RWPE2 (cell line): ENCODE measurements around the gene MGAT3.

Source experiments
- ATAC-seq: fragments of 200-7000 bp; cut with Tn5 transposase; 3 replicates; pipeline ENCODE4 v1.9.1; 2021; ENCODE audit warnings: low read depth
- DNase-seq: peaks from one replicate; pipeline ENCODE4 v3.0.0-alpha.2; 2020; ENCODE audit warnings: low spot score
- H3K27ac ChIP-seq: fragments of 450-650 bp; 2 replicates; pipeline ENCODE4 v1.5.1; 2017; ENCODE audit warnings: mild to moderate bottlenecking; ENCODE audit not compliant: poor library complexity, severe bottlenecking
- H3K27me3 ChIP-seq: fragments of 250-450 bp; sonication (Bioruptor Pico); 2 replicates; pipeline ENCODE4 v1.5.1; 2021; ENCODE audit warnings: mild to moderate bottlenecking, moderate library complexity; ENCODE audit not compliant: insufficient read depth, poor library complexity, severe bottlenecking
- H3K36me3 ChIP-seq: fragments of 250-450 bp; sonication (Bioruptor Pico); 2 replicates; pipeline ENCODE4 v1.5.1; 2020; ENCODE audit warnings: low read depth, mild to moderate bottlenecking, moderate library complexity
- H3K4me1 ChIP-seq: fragments of 250-450 bp; sonication (Bioruptor Pico); 2 replicates; pipeline ENCODE4 v1.5.1; 2021; ENCODE audit warnings: mild to moderate bottlenecking, moderate library complexity; ENCODE audit not compliant: insufficient read depth, poor library complexity, severe bottlenecking
- H3K4me3 ChIP-seq: fragments of 250-450 bp; sonication (Bioruptor Pico); 2 replicates; pipeline ENCODE4 v1.5.1; 2021; ENCODE audit warnings: mild to moderate bottlenecking, moderate library complexity; ENCODE audit not compliant: severe bottlenecking
- H3K9me3 ChIP-seq: fragments of 250-450 bp; sonication (Bioruptor Pico); 2 replicates; pipeline ENCODE4 v1.5.1; 2021; ENCODE audit warnings: mild to moderate bottlenecking, moderate library complexity; ENCODE audit not compliant: severe bottlenecking
- TF ChIP-seq, protein P1 (sequence below): fragments of 450-650 bp; IDR thresholded peaks from one replicate; pipeline ENCODE4 v1.5.1; 2017; ENCODE audit warnings: mild to moderate bottlenecking, moderate library complexity; ENCODE audit not compliant: poor library complexity, severe bottlenecking

Gene MGAT3

DNA sequence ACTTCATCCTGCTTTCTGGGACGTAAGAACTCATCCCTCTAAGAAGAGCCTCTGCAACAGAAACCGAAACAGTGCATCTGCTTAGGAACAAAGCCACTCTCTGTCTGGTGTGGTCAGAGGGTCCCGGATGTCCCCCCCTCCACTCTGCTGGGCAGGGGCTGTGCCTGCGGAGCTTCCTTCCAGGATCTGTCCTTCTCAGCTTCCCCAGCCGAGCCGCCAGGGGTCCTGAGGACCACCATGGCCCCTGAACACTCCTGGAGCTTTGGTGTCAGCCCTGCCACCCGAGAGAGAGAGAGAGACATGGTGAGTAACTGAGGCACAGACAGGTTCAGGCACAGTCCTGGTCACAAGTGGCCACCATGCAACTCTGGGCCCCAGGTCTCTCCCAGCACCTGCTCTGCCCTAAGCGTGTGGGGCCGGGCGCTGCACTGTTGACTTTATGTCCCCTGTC lies 24.4 kb upstream of the MGAT3 start:
- TF ChIP-seq, protein P1, sequence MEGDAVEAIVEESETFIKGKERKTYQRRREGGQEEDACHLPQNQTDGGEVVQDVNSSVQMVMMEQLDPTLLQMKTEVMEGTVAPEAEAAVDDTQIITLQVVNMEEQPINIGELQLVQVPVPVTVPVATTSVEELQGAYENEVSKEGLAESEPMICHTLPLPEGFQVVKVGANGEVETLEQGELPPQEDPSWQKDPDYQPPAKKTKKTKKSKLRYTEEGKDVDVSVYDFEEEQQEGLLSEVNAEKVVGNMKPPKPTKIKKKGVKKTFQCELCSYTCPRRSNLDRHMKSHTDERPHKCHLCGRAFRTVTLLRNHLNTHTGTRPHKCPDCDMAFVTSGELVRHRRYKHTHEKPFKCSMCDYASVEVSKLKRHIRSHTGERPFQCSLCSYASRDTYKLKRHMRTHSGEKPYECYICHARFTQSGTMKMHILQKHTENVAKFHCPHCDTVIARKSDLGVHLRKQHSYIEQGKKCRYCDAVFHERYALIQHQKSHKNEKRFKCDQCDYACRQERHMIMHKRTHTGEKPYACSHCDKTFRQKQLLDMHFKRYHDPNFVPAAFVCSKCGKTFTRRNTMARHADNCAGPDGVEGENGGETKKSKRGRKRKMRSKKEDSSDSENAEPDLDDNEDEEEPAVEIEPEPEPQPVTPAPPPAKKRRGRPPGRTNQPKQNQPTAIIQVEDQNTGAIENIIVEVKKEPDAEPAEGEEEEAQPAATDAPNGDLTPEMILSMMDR: no peak
- Histone ChIP-seq H3K27ac (no peak overlapping the region), H3K4me1 (no peaks in the 10 kb centered on the region), H3K4me3 (no peak overlapping the region), H3K36me3 (peaks cover 25% of the 10 kb centered on the region), H3K27me3 (no peaks in the 10 kb centered on the region), H3K9me3 (no peaks in the 10 kb centered on the region)
- DNase-seq (no peak), ATAC-seq (no peak)

DNA sequence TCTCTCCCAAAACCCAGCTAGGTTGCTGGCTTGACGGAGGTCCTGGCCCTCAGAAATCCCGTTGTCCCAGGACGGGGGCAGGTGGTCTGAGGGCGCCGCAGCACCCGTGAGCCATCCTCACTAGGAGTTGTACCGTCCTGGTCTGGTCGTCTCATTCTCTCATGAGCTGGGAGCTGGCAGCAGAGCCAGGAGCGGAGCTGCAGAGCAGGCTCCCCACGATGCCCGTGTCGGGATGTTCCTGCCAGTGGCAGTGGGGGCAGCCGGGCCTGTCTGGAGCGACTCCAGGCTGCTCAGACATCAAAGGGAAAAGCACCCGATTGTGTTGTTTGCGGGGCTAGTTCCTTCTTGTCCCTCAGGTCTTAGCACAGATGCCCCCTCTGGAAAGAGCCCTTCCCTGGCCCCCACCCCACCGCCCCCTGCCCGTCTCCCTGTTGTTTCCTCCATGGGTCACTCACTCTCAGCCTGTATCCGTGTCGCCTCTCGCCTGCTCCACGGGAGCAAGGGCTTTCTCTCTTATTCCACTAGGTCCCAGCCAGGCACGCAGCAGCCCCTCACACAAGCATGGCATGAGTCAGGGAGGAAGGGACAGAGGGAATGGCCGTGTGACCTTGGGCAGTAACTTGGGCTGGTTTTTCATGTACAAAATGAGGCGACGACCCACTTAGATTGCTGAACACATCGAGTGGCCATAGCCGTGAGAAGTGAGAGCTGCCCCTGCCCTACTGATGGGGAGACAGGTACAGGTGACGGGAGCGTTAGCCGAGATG lies 23.2 kb upstream of the MGAT3 start:
- peak; percentile 38 for DNase-seq
- TF ChIP-seq, protein P1: no peak
- no peak overlapping the region for H3K27ac ChIP-seq
- no peaks in the 10 kb centered on the region for H3K4me1 ChIP-seq
- peaks cover 17% of the 10 kb centered on the region; the same call in 1 of the 2 replicates for H3K36me3 ChIP-seq
- no peak for ATAC-seq
- no peaks in the 10 kb centered on the region for H3K27me3 ChIP-seq
- no peaks in the 10 kb centered on the region for H3K9me3 ChIP-seq
- no peak overlapping the region for H3K4me3 ChIP-seq

DNA sequence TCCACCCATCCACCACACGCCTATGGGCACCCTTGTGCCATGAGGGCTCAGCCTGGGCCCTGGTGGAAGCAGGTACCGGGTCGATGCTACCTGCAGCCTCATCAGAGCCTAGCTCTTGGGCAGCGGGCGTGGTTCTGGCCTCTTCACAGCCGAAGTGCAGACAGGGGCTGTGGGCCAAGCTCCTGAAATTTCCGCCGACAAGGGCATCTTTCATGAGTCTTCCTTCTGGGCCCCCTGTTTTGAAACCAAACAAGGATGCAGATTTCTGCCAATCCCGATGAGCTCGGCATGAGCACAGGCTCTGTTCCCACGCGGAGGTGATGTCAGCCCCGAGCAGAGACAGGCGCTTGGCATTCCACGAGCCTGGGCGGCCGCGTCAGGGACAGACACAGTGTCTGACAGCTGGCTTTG lies 22.6 kb upstream of the MGAT3 start:
- no peaks in the 10 kb centered on the region for H3K4me1 ChIP-seq
- H3K27ac ChIP-seq: no peak overlapping the region
- no peak overlapping the region for H3K4me3 ChIP-seq
- ATAC-seq: no peak
- H3K9me3 ChIP-seq: no peaks in the 10 kb centered on the region
- no peaks in the 10 kb centered on the region for H3K27me3 ChIP-seq
- H3K36me3 ChIP-seq: peaks cover 11% of the 10 kb centered on the region; the same call in 1 of the 2 replicates
- peak; percentile 46 for DNase-seq
- TF ChIP-seq, protein P1: no peak

DNA sequence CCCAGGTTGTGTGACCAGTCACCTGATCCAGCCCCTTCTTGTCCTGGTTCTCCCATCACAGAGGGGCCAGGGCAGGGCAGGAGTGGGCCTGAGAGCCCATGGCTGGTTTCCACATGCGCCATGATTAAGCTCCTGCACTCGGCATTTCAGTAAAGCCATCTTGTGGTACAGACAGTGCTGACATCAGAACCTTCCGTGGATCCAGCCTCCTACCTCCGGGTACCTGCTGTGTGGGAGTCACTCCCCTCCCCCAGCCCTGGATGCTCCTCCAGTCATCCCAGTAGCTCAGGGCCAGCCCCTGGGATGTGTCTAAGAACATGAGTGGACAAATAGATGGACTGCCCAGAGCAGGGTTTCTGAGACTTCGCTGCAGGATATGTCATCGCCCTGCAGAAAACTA lies 22.1 kb upstream of the MGAT3 start:
- no peaks in the 10 kb centered on the region for H3K4me1 ChIP-seq
- no peak overlapping the region for H3K4me3 ChIP-seq
- no peak for ATAC-seq
- peaks cover 7% of the 10 kb centered on the region; the same call in 1 of the 2 replicates for H3K36me3 ChIP-seq
- TF ChIP-seq, protein P1: no peak
- H3K27ac ChIP-seq: no peak overlapping the region
- H3K27me3 ChIP-seq: no peaks in the 10 kb centered on the region
- DNase-seq: no peak
- H3K9me3 ChIP-seq: no peaks in the 10 kb centered on the region

DNA sequence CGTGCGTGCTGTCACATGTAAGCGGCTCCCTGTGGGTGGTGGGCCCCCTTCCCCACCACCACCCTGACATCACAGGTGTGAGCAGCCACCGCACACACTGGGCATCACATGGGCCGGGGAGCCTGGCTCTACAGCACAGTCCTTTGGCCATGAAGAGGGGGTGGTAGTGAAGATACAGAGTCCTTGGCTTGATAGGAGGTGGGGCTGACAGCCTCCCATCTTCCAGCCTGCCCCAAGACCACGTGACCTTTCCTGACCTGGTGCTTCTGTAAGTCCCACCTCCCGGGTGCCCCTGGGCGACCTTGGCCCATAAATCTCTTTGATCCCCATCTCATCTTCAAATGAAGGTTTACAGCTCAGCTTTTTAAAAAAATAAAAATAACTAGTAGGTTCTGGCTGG lies 21.2 kb upstream of the MGAT3 start:
- DNase-seq (no peak), ATAC-seq (no peak)
- H3K4me3 ChIP-seq: no peak overlapping the region

More for the DNA sequence above, 21.2 kb upstream of the MGAT3 start:
- Histone ChIP-seq H3K9me3 (no peaks in the 10 kb centered on the region), H3K27ac (no peak overlapping the region), H3K27me3 (no peaks in the 10 kb centered on the region), H3K4me1 (no peaks in the 10 kb centered on the region), H3K36me3 (0 out of 2 replicates have a peak, but pooled peaks cover 4% of the 10 kb centered on the region)
- TF ChIP-seq, protein P1: no peak
